Prostate gland (tissue), 2 donors: ENCODE data around the gene CRABP2. TPM values are rescaled to one million over a fixed set of nuclear protein-coding genes. Genes with fewer than 3 reads are reported as not detected.

Experiments
- DNase-seq: peaks from one replicate; pipeline ENCODE4 v3.0.0-alpha.2; 2019; ENCODE audit warnings: low spot score
- H3K27ac ChIP-seq, 2 donors: fragments of 200-600 bp; sonication (generic); 2 replicates each; pipeline ENCODE4 v1.5.1; 2017 to 2019
- H3K27me3 ChIP-seq: fragments of 200-600 bp; sonication (generic); replicated peaks from 2 replicates; pipeline ENCODE4 v1.5.1; 2019; ENCODE audit not compliant: insufficient read depth
- H3K36me3 ChIP-seq, 2 donors: fragments of 200-600 bp; sonication (generic); 1 replicate in 1 of 2; 2 replicates in 1 of 2; pipeline versions ENCODE4 v1.5.1 to v1.8.1; 2017 to 2019
- H3K4me1 ChIP-seq: fragments of 200-600 bp; sonication (generic); replicated peaks from 2 replicates; pipeline ENCODE4 v1.5.1; 2019
- H3K4me3 ChIP-seq, 2 donors: fragments of 200-600 bp; sonication (generic); 2 replicates each; pipeline ENCODE4 v1.5.1; 2017 to 2019
- H3K9me3 ChIP-seq: fragments of 200-600 bp; sonication (generic); 2 replicates; pipeline ENCODE4 v1.5.1; 2017
- POLR2A ChIP-seq: fragments of 450-650 bp; IDR thresholded peaks from one replicate; pipeline ENCODE4 v1.6.1; 2016; ENCODE audit warnings: antibody characterized with exemption, mild to moderate bottlenecking
- POLR2AphosphoS5 ChIP-seq: sonication (generic); formaldehyde crosslinking; IDR thresholded peaks from one replicate; pipeline ENCODE4 v1.6.1; 2017; ENCODE audit warnings: antibody characterized with exemption
- WGBS: methylation state at CpG from one replicate; pipeline ENCODE4 v1.1.5; 2018; 5-methylcytosine and 5-hydroxymethylcytosine counted together
- intact Hi-C: fragments of 100-400 bp; cut with DNase I; formaldehyde crosslinking; loops from one replicate; pipeline ENCODE4 v1.14.2; 2022
- total RNA-seq, 2 donors: library from RNA; depleted of rRNA; stranded (reverse); fragments of >200 nt; gene quantifications; one replicate each; pipeline ENCODE4 v1.1.0, GENCODE V29; 2016
- TF ChIP-seq, protein P1 (sequence below), 4 experiments: fragments of 200-600 bp in 2 of 4; fragments of 450-650 bp in 2 of 4; sonication (generic) in 2 of 4; IDR thresholded peaks; 1 replicate in 3 of 4; 2 replicates in 1 of 4; pipeline ENCODE4 v1.5.1; 2016 to 2019; ENCODE audit warnings: antibody characterized with exemption in 4 of 4, mild to moderate bottlenecking in 2 of 4, moderate library complexity in 2 of 4

The CRABP2 gene
- total RNA-seq, 2 donors from 2014 or later: 27.3 to 30.8 TPM

DNA sequence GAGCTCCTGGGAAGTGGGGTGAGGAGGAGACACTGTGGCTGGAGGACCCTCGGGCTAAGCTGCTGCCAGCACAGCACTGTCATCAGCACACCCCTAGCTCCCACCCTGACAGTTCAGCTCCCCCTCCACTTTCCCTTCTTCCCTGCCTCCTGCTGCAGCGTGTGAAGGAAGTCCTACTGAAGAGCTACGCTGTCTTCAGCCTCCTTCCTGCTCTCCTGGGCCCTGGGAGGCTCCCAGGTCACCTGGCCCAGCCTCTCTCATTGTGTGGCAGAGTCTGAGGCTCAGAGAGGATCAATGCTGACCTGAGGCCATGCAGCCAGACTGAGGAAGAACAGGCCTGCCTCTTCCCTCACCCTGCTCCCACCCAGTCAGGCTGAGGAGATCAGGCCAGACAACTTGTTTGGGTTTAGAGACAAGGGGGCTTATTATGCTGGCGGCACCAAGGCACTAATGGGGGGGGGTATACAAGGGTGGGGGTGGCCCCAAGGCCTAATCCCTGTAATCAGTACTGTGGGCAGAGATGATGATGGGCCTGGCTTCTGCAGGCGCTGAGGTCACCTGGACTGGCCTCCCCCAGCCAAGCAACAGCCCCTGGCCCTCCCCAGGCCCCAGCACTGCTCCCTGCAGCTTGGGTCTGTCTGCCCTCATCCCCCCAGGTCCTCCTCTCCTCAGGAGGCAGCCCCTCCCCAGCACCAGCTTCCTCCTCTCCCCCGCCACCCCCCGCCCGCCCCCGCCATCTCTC lies 37.2 kb downstream of the CRABP2 start:
- no peaks in the 10 kb centered on the region for H3K4me1 ChIP-seq
- H3K27ac ChIP-seq: peak overlapping the region; percentile 69 to 73
- H3K36me3 ChIP-seq: no peaks in the 10 kb centered on the region
- TF ChIP-seq POLR2A (no peak), POLR2AphosphoS5 (no peak)
- TF ChIP-seq, protein P1, sequence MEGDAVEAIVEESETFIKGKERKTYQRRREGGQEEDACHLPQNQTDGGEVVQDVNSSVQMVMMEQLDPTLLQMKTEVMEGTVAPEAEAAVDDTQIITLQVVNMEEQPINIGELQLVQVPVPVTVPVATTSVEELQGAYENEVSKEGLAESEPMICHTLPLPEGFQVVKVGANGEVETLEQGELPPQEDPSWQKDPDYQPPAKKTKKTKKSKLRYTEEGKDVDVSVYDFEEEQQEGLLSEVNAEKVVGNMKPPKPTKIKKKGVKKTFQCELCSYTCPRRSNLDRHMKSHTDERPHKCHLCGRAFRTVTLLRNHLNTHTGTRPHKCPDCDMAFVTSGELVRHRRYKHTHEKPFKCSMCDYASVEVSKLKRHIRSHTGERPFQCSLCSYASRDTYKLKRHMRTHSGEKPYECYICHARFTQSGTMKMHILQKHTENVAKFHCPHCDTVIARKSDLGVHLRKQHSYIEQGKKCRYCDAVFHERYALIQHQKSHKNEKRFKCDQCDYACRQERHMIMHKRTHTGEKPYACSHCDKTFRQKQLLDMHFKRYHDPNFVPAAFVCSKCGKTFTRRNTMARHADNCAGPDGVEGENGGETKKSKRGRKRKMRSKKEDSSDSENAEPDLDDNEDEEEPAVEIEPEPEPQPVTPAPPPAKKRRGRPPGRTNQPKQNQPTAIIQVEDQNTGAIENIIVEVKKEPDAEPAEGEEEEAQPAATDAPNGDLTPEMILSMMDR (IDR thresholded peaks at IDR 0.05): no peak
- intact Hi-C loops: no loop called here
- DNase-seq: no peak
- H3K4me3 ChIP-seq: no peak overlapping the region
- H3K9me3 ChIP-seq: no peaks in the 10 kb centered on the region
- H3K27me3 ChIP-seq: no peaks in the 10 kb centered on the region
- whole genome bisulfite sequencing: 66% methylated on average over 9 of the region's 9 CpGs

DNA sequence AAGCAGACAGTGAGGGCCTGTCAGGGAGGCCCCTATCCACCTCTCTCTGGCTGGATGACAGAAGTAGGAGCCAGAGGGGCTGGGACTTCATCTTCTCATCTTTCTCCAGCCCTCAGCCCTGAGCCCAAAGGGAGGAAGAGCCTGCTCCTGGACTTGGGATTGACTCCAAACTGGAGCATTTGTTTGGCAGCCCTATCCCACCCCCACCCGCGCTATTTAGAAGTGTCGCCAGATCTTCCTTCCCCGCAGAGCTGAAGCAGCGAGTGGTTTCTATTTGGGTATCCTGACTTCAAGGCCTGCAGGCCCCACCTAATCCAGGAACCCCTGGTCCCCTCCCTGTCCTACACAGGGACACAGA lies 37.8 kb downstream of the CRABP2 start:
- TF ChIP-seq POLR2AphosphoS5 (no peak), POLR2A (no peak)
- TF ChIP-seq, protein P1 (IDR thresholded peaks at IDR 0.05): no peak
- no peaks in the 10 kb centered on the region for H3K4me1 ChIP-seq
- no peak for DNase-seq

DNA sequence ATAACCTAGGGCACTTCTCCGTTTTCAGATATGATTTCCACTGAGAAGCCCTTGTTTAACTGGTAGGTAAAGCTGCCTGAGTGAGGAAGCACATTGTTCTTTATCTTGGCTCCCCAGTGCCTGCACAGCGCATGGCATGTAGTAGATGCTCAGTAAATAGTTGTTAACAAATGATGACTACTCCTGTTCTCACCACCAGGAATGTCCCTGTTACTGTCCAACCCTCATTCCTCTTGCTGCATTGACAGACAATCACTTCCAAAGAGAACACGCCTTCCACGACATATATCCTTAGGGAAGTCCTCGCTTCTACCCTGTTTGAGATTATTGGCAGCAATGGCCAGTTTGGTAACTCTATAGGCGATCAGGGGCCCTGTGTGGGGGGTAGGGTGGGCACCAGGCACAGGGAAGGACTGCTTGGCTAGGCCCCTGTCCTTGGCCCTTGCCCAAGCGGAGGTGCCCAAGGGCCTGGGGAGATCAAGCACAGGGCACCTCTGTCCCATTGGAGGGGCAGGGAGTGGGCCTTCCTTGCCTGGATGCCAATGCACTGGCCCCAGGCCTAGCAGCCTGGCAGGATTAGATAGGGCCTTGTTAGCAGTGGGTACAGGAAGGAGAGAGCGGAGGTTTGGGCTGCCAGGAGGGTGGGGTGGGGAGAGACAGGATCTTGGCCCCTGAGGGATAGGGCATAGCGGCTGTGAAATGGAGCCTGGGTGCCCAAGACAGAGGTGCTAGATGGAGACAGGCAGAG lies 38.3 kb downstream of the CRABP2 start:
- TF ChIP-seq POLR2A: no peak
- TF ChIP-seq, protein P1 (IDR thresholded peaks at IDR 0.05): no peak
- TF ChIP-seq POLR2AphosphoS5: no peak
- no peaks in the 10 kb centered on the region for H3K9me3 ChIP-seq
- intact Hi-C loops: no loop called here
- H3K36me3 ChIP-seq: no peaks in the 10 kb centered on the region
- 89% methylated on average over 9 of the region's 9 CpGs for WGBS
- H3K27ac ChIP-seq: peak overlapping the region; percentile 69 to 73
- no peak for DNase-seq
- no peaks in the 10 kb centered on the region for H3K27me3 ChIP-seq
- no peak overlapping the region for H3K4me3 ChIP-seq
- no peaks in the 10 kb centered on the region for H3K4me1 ChIP-seq

More for the DNA sequence above, 37.8 kb downstream of the CRABP2 start:
- intact Hi-C loops: no loop called here
- Histone ChIP-seq H3K36me3 (no peaks in the 10 kb centered on the region), H3K4me3 (no peak overlapping the region), H3K27me3 (no peaks in the 10 kb centered on the region), H3K9me3 (no peaks in the 10 kb centered on the region), H3K27ac (peak overlapping the region; percentile 69 to 73)
- 20% methylated on average over 5 of the region's 5 CpGs for WGBS

DNA sequence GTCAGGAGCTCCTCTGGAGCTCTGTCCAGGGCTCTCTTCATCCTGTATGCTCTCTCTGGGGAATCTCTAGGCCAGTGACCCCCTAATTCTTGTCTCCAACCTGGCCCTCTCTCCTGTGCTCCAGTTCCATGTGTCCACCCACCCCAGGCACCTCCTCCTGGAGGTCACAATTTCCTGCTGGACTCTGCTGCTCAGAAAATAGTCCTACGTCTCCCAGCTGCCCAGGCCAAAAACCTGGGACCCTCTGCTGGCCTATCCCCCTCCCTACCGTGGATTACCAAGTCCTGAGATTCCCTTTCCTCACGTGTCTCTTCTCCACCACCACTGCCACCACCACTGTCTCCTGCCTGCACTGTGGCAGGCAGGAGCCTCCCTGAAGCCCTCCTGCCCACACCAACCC lies 39.8 kb downstream of the CRABP2 start:
- Histone ChIP-seq H3K4me3 (no peak overlapping the region), H3K27ac (peak overlapping the region; percentile 41 to 52), H3K27me3 (no peaks in the 10 kb centered on the region), H3K36me3 (no peaks in the 10 kb centered on the region), H3K9me3 (no peaks in the 10 kb centered on the region), H3K4me1 (no peaks in the 10 kb centered on the region)
- 71% methylated on average over 3 of the region's 3 CpGs for WGBS
- TF ChIP-seq POLR2AphosphoS5 (no peak), POLR2A (no peak)
- TF ChIP-seq, protein P1 (IDR thresholded peaks at IDR 0.05): no peak
- intact Hi-C loops: no loop called here
- no peak for DNase-seq
